ENCODE data around the gene MGAT4D.
"Not testable (repeated sequence)": the region's sequence is repeated elsewhere in the genome, so short reads cannot be mapped to it uniquely, and the experiment has no call there.

MGAT4D gene

GRCh38 chr4:140427919-140428471 is 70.1 kb downstream of the MGAT4D start:
- no peak for DNase-seq

GRCh38 chr4:140427106-140427918 is 70.8 kb downstream of the MGAT4D start, which contains the start of gene CLGN:
CLGN (minus strand) TSS chr4:140427648; CDS start chr4:140413078, 14,570 bp downstream.
- peak; percentile 85 for DNase-seq

GRCh38 chr4:140426610-140427105 is 71.4 kb downstream of the MGAT4D start:
- no peak for DNase-seq

GRCh38 chr4:140423106-140423505 is 75.0 kb downstream of the MGAT4D start:
- no peak for DNase-seq

- DNase-seq = not testable (repeated sequence)
Observed at GRCh38 chr4:140413130-140413969, 84.7 kb downstream of the MGAT4D start.

- DNase-seq = no peak
Observed at GRCh38 chr4:140408974-140409373, 89.1 kb downstream of the MGAT4D start.

GRCh38 chr4:140406292-140406691 is 91.8 kb downstream of the MGAT4D start:
- DNase-seq = no peak

- DNase-seq = no peak
Observed at GRCh38 chr4:140400111-140400510, 98.0 kb downstream of the MGAT4D start.

- DNase-seq = no peak
Observed at GRCh38 chr4:140395668-140396067, 102.4 kb downstream of the MGAT4D start.
